ENCODE results near the gene EFCAB9. TPM values are rescaled to one million over a fixed set of nuclear protein-coding genes. Genes with fewer than 3 reads are reported as not detected.

EFCAB9 gene
- not detected for total RNA-seq

GRCh38 chr5:172193872-172194271, at the start of gene EFCAB9:
EFCAB9 (plus strand) TSS chr5:172194172; CDS start chr5:172194173, 1 bp downstream.
- intact Hi-C loops (cut with DNase I; ENCODE audit: low total_unique reads), result no loop called here
- TF ChIP-seq CTCF (IDR thresholded peaks at IDR 0.05), result no peak
- TF ChIP-seq POLR2A (IDR thresholded peaks at IDR 0.05), result no peak
- no peaks in the 10 kb centered on the region for H3K4me1 ChIP-seq
- H3K9me3 ChIP-seq, result no peaks in the 10 kb centered on the region
- H3K27me3 ChIP-seq, result no peaks in the 10 kb centered on the region
- H3K27ac ChIP-seq, result no peak within 1 kb of the TSS
- no peaks in the 10 kb centered on the region for H3K36me3 ChIP-seq
- DNase-seq (ENCODE audit: low spot score in 2 of 2), result no peak
- no peak within 1 kb of the TSS for H3K4me3 ChIP-seq

DNA sequence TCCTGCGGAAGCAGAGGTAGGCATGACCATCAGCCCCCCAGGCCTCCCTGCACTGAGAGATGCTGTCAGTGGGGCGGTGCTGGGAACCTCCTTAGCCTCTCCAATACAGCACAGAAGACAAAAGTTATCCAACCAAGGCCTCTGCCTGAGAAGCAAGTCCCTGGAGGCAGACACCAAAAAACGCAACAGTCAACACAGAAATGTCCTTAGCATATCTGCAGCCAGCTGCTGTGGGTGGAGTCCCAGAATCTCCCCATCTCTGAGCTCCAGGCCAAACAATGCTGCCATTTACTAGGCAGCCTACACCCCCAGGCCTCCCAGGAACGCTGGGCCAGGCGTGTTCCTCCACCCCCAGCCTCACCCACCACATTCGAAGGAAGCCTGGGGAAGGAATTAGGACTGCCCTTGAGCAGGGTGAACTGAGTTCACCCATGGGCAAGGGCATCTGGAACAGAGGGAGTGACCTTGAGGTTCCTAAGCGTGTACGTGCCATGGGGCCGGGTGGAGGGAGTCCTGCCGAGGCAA, 49.6 kb upstream of the EFCAB9 start:
- no peak overlapping the region for H3K27ac ChIP-seq

GRCh38 chr5:172144931-172145869, 48.8 kb upstream of the EFCAB9 start:
- DNase-seq (ENCODE audit: low spot score in 2 of 2), result no peak
- no peaks in the 10 kb centered on the region for H3K9me3 ChIP-seq
- no peaks in the 10 kb centered on the region for H3K36me3 ChIP-seq
- no peak overlapping the region for H3K4me3 ChIP-seq
- TF ChIP-seq POLR2AphosphoS5 (IDR thresholded peaks at IDR 0.05), result no peak
- TF ChIP-seq CTCF (IDR thresholded peaks at IDR 0.05), result no peak
- TF ChIP-seq POLR2A (IDR thresholded peaks at IDR 0.05), result no peak
- no peak overlapping the region for H3K27ac ChIP-seq
- no peaks in the 10 kb centered on the region for H3K4me1 ChIP-seq
- intact Hi-C loops (cut with DNase I; ENCODE audit: low total_unique reads), result no loop called here
- H3K27me3 ChIP-seq, result no peaks in the 10 kb centered on the region

More for the DNA sequence above, 49.6 kb upstream of the EFCAB9 start:
- DNase-seq (ENCODE audit: low spot score in 2 of 2), result no peak
- intact Hi-C loops (cut with DNase I; ENCODE audit: low total_unique reads), result no loop called here
- TF ChIP-seq POLR2AphosphoS5 (IDR thresholded peaks at IDR 0.05) (no peak), POLR2A (IDR thresholded peaks at IDR 0.05) (no peak)
- Histone ChIP-seq H3K36me3 (no peaks in the 10 kb centered on the region), H3K27me3 (no peaks in the 10 kb centered on the region), H3K9me3 (no peaks in the 10 kb centered on the region), H3K4me1 (no peaks in the 10 kb centered on the region), H3K4me3 (no peak overlapping the region)

- intact Hi-C loops (cut with DNase I; ENCODE audit: low total_unique reads), result no loop called here
- Histone ChIP-seq H3K4me1 (no peaks in the 10 kb centered on the region), H3K27ac (no peak overlapping the region), H3K9me3 (no peaks in the 10 kb centered on the region), H3K27me3 (no peaks in the 10 kb centered on the region), H3K4me3 (no peak overlapping the region), H3K36me3 (no peaks in the 10 kb centered on the region)
- TF ChIP-seq CTCF (IDR thresholded peaks at IDR 0.05) (no peak), POLR2AphosphoS5 (IDR thresholded peaks at IDR 0.05) (no peak), POLR2A (IDR thresholded peaks at IDR 0.05) (no peak)
- no peak for DNase-seq (ENCODE audit: low spot score in 2 of 2)
Observed at GRCh38 chr5:172145870-172146747, 47.9 kb upstream of the EFCAB9 start.

- no peak for DNase-seq (ENCODE audit: low spot score in 2 of 2)
- H3K4me3 ChIP-seq, result no peak overlapping the region
- no peaks in the 10 kb centered on the region for H3K36me3 ChIP-seq
- H3K4me1 ChIP-seq, result no peaks in the 10 kb centered on the region
- no peaks in the 10 kb centered on the region for H3K27me3 ChIP-seq
- intact Hi-C loops (cut with DNase I; ENCODE audit: low total_unique reads), result no loop called here
- no peaks in the 10 kb centered on the region for H3K9me3 ChIP-seq
- no peak overlapping the region for H3K27ac ChIP-seq
- TF ChIP-seq POLR2AphosphoS5 (IDR thresholded peaks at IDR 0.05) (no peak), CTCF (IDR thresholded peaks at IDR 0.05) (no peak), POLR2A (IDR thresholded peaks at IDR 0.05) (no peak)
Observed at GRCh38 chr5:172146748-172147092, 47.3 kb upstream of the EFCAB9 start.
